Hypothalamus (tissue), 51 donors: ENCODE data around the gene DPEP2.
"Not testable (repeated sequence)": the region's sequence is repeated elsewhere in the genome, so short reads cannot be mapped to it uniquely, and the experiment has no call there.

Experiments used
- DNase-seq, 51 donors: peaks; one replicate each; lab custom pipeline; 2025; lab: John Stamatoyannopoulos, UW

Gene DPEP2

DNA sequence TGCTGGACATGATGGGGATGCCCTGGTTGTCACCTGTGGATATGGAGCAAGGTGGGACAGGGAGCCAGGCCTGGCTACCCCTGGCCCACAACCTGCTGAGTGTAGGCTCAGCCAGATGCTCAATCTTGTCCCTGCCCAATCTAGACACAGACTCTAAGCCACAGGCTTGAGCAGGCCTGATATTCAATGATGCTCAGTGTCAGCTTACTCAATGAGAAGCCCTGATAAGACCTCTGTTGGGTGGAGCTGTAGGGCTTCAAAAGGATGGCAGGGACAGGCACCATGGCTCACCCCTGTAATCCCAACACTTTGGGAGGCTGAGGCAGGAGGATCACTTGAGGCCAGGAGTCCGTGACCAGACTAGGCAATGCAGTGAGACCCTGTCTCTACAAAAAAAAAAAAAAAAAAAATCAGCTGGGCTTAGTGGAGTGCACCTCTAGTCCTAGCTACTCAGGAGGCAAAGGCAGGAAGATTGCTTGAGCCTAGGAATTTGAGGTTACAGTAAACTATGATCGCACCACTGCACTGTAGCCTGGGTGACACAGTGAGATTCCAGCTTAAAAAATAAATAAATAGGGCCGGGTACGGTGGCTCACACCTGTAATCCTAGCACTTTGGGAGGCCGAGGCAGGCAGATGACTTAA is 58.7 kb downstream of the DPEP2 start:
- DNase-seq = no peak

- no peak for DNase-seq
These were observed 59.5 kb downstream of the DPEP2 start for GRCh38 chr16:67939507-67940445.

GRCh38 chr16:67937713-67938112 is 61.6 kb downstream of the DPEP2 start:
- DNase-seq = not testable (repeated sequence)
